Measurements from ENCODE around the gene NUDCD2.

DNA sequence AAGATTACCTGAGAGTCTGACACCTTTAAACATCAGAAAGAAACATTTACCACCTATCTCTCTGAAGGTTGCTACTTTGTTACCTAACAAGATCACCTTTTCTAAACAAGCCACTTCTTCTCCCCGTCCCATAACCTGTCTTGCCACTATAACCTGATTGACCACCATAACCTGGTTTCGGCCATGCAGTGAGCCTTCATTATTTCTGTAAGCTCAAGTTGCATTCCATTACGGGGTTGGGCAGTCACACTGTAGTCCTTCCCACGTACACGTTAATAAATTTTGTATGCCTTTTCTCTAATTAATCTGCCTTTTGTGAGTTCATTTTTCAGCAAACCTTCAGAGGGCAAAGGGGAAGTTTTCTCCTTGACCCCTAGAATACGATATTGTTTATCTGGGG, 50.5 kb downstream of the NUDCD2 start:
- TF ChIP-seq EZH2 (optimal IDR thresholded peaks at IDR 0.05; ENCODE audit: low read depth, low read length) (no peak), EZH2phosphoT487 (IDR thresholded peaks at IDR 0.05; ENCODE audit: low read length) (no peak)
- TF ChIP-seq, protein P1, sequence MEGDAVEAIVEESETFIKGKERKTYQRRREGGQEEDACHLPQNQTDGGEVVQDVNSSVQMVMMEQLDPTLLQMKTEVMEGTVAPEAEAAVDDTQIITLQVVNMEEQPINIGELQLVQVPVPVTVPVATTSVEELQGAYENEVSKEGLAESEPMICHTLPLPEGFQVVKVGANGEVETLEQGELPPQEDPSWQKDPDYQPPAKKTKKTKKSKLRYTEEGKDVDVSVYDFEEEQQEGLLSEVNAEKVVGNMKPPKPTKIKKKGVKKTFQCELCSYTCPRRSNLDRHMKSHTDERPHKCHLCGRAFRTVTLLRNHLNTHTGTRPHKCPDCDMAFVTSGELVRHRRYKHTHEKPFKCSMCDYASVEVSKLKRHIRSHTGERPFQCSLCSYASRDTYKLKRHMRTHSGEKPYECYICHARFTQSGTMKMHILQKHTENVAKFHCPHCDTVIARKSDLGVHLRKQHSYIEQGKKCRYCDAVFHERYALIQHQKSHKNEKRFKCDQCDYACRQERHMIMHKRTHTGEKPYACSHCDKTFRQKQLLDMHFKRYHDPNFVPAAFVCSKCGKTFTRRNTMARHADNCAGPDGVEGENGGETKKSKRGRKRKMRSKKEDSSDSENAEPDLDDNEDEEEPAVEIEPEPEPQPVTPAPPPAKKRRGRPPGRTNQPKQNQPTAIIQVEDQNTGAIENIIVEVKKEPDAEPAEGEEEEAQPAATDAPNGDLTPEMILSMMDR (IDR thresholded peaks at IDR 0.05; ENCODE audit: low read length) = no peak

Data from MM.1S (cell line).